OCI-LY7 (cell line): ENCODE measurements around the gene ZNF135. TPM values are rescaled to one million over a fixed set of nuclear protein-coding genes. Genes with fewer than 3 reads are reported as not detected.

ENCODE experiments used
- BruUV-seq: library from RNA; stranded (reverse); fragments of 400-500 nt; replicated peaks from 2 replicates; lab custom pipeline; 2021; lab: Mats Ljungman, UMichigan
- CTCF ChIA-PET: fragments of 300-600 bp; sonication (Branson Sonifier 250); formaldehyde crosslinking; loops from one replicate; lab custom pipeline; 2022; ENCODE audit warnings: antibody characterized with exemption; ENCODE audit not compliant: unreplicated experiment; lab: Charles Lee
- POLR2A ChIA-PET: fragments of 300-600 bp; sonication (Branson Sonifier 250); formaldehyde crosslinking; loops from one replicate; lab custom pipeline; 2022; ENCODE audit warnings: antibody characterized with exemption; lab: Charles Lee
- DNase-seq: peaks from one replicate; pipeline ENCODE4 v3.0.0-alpha.2; 2015; ENCODE audit warnings: low spot score
- H2AFZ ChIP-seq: fragments of 200-600 bp; sonication (generic), shearing (Covaris generic); 2 replicates; pipeline ENCODE4 v1.6.1; 2014; ENCODE audit warnings: mild to moderate bottlenecking, antibody characterized with exemption, low read length, moderate library complexity
- H3K27ac ChIP-seq: fragments of 200-600 bp; sonication (generic); 2 replicates; pipeline ENCODE4 v1.5.1; 2014; ENCODE audit warnings: mixed run types, low read depth, mild to moderate bottlenecking, moderate library complexity, low read length, inconsistent platforms; ENCODE audit not compliant: poor library complexity, severe bottlenecking
- H3K36me3 ChIP-seq: fragments of 200-600 bp; sonication (generic); 2 replicates; pipeline ENCODE4 v1.6.1; 2014; ENCODE audit warnings: mild to moderate bottlenecking, antibody characterized with exemption, low read length, moderate library complexity, mixed read lengths; ENCODE audit not compliant: insufficient read depth
- H3K4me1 ChIP-seq: fragments of 200-600 bp; sonication (generic); 2 replicates; pipeline ENCODE4 v1.5.1; 2014; ENCODE audit warnings: mild to moderate bottlenecking, low read length; ENCODE audit not compliant: insufficient read depth, poor library complexity, severe bottlenecking
- H3K4me2 ChIP-seq: fragments of 200-600 bp; sonication (generic); 2 replicates; pipeline ENCODE4 v1.6.1; 2014; ENCODE audit warnings: mild to moderate bottlenecking, low read length
- H3K4me3 ChIP-seq: fragments of 200-600 bp; sonication (generic); 2 replicates; pipeline ENCODE4 v1.5.1; 2014; ENCODE audit warnings: mild to moderate bottlenecking, low read depth, low read length; ENCODE audit not compliant: poor library complexity, severe bottlenecking
- H3K79me2 ChIP-seq: fragments of 200-600 bp; sonication (generic); 2 replicates; pipeline ENCODE4 v1.6.1; 2016; ENCODE audit warnings: low read depth, mild to moderate bottlenecking, low read length, moderate library complexity, mixed read lengths; ENCODE audit not compliant: insufficient read depth
- H3K9me2 ChIP-seq: fragments of 200-600 bp; sonication (generic); 2 replicates; pipeline ENCODE4 v1.6.1; 2016; ENCODE audit warnings: mild to moderate bottlenecking, low read length, mixed read lengths; ENCODE audit not compliant: insufficient read depth
- H3K9me3 ChIP-seq: fragments of 200-600 bp; sonication (generic); 2 replicates; pipeline ENCODE4 v1.6.1; 2014; ENCODE audit warnings: mild to moderate bottlenecking, mixed run types, low read length, mixed read lengths
- H4K20me1 ChIP-seq: fragments of 200-600 bp; sonication (generic); 2 replicates; pipeline ENCODE4 v1.6.1; 2014; ENCODE audit warnings: mild to moderate bottlenecking, antibody characterized with exemption, low read length, moderate library complexity, mixed read lengths; ENCODE audit not compliant: insufficient read depth
- CTCF ChIP-seq: fragments of 200-600 bp; sonication (generic); conservative IDR thresholded peaks from 2 replicates; pipeline ENCODE4 v1.5.1; 2014; ENCODE audit warnings: mild to moderate bottlenecking, antibody characterized with exemption, low read length, moderate library complexity, mixed read lengths
- EZH2phosphoT487 ChIP-seq: fragments of 200-600 bp; sonication (generic); IDR thresholded peaks from 2 replicates; pipeline ENCODE4 v1.6.1; 2018; ENCODE audit warnings: low read depth, borderline replicate concordance, mild to moderate bottlenecking, mixed run types, antibody characterized with exemption, low read length, moderate library complexity, mixed read lengths
- intact Hi-C: fragments of 100-400 bp; cut with micrococcal nuclease; formaldehyde crosslinking; loops from one replicate; pipeline ENCODE4 v1.10.0; 2022; ENCODE audit not compliant: unreplicated experiment
- total RNA-seq, 2 experiments: library from RNA; depleted of rRNA in 1 of 2; stranded (reverse); fragments of >200 nt in 1 of 2; shearing (Covaris generic) in 1 of 2; gene quantifications; 2 replicates each; pipeline ENCODE4 v1.2.3, GENCODE V29; 2014 to 2022

Gene ZNF135
- total RNA-seq, 2 experiments from 2014 or later, result not detected

DNA sequence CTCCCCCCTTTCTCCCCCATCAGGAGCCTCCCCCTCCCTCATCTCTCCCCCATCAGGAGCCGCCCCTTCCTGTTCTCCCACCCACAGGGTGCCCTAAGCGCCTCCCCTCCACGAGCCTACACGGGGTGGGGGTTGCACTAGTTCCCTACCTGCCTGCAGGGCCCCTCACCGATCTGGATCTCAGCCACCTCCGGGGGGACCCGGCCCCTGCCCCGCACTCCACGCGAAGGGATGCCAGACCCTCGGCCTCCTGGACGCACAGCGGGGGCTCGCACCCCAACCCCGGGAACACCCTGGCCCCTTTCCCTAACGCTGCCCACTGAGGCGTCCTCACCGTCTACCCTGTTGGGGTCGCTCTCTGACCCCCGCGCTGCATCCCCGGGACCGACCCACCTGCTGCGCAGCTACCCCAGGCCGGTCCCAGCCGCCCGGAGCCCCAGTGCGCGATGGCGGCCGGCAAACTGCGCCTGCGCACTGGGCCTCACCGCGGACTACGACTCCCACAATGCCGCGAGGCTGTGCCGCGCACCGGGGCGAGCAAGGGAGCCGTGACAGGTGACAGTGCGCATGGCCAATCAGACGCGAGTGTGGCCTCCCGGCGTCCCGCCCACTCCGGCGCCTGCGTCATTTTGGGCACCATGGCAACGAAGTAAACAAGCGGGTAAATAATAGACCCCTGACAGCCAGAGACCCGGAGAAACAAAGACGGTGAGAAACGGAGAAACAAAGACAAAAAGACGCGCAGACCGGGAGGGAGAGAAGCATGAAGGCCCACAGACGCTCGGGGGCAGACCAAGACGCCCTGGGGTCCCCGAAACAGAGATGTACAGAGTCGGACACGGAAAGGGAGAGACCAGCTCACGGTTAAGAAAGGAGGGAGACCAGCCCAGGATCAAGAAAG is 38.9 kb downstream of the ZNF135 start, which contains the start of gene ZSCAN18:
ZSCAN18 (minus strand) TSS at position 451 of the 901 bp plus-strand sequence. CDS start 7,964 bp downstream, outside the sequence.
- Histone ChIP-seq H3K4me1 (no peaks in the 10 kb centered on the region), H3K36me3 (no peaks in the 10 kb centered on the region), H4K20me1 (no peaks in the 10 kb centered on the region), H3K4me3 (no peak within 1 kb of the TSS), H3K4me2 (peak within 1 kb of the TSS; percentile 29; the same call in 1 of the 2 replicates), H3K9me2 (no peaks in the 10 kb centered on the region), H3K9me3 (no peaks in the 10 kb centered on the region), H3K27ac (no peak within 1 kb of the TSS), H3K79me2 (no peaks in the 10 kb centered on the region), H2AFZ (no peak within 1 kb of the TSS)
- ChIA-PET CTCF (no interaction called here), POLR2A (no interaction called here)
- no peak for TF ChIP-seq CTCF
- no peak for TF ChIP-seq EZH2phosphoT487
- intact Hi-C loops, result no loop called here
- no TSS peak for BruUV-seq
- DNase-seq, result no peak

DNA sequence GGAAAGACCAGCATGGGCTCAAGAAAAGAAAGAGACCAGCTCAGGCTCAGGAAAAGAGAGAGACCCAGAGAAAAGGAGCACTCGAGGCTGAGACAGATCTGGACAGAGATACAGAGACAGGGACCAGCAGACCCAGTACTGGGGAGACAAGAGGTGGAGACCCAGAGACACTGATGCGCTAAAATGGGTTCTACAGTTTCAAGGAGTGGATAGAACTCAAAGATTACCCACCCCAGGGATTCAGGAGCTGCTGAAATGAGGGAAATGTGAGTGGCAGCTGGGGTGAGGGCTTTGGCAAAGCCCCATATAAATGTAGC is 39.6 kb downstream of the ZNF135 start:
- CTCF ChIA-PET, result no interaction called here
- TF ChIP-seq CTCF, result no peak
- no peak for TF ChIP-seq EZH2phosphoT487
- intact Hi-C loops, result no loop called here
- Histone ChIP-seq H3K27ac (no peak overlapping the region), H3K36me3 (no peaks in the 10 kb centered on the region), H3K4me3 (no peak overlapping the region), H3K9me3 (no peaks in the 10 kb centered on the region), H2AFZ (no peak overlapping the region), H4K20me1 (no peaks in the 10 kb centered on the region), H3K79me2 (no peaks in the 10 kb centered on the region), H3K4me2 (peak overlapping the region; percentile 29; the same call in 1 of the 2 replicates), H3K9me2 (no peaks in the 10 kb centered on the region), H3K4me1 (no peaks in the 10 kb centered on the region)
- POLR2A ChIA-PET, result no interaction called here
- DNase-seq, result no peak
- BruUV-seq, result no TSS peak
